Measurements from ENCODE around the gene GPHA2. TPM values are rescaled to one million over a fixed set of nuclear protein-coding genes. Genes with fewer than 3 reads are reported as not detected.

Gene GPHA2
- polyA plus RNA-seq, 1 experiment, result not detected

DNA sequence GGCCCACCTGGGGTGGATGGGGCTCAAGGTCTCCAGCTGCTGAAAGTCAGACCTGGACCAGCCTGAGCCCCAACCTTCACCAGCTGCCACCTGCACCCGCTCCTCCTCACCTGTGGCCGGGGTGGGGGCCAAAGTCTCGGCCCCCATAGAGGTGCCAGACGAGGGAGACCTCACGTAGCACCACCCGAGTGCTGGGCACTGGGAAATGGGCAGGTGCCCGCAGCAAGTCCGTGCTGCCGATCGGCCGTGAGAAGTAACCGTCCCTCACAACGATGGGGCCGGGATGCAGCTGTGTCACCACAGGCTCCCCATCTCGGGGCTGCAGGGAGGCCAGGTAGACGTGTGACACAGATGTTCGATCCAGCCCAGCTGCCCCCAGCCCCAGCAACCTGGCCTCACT, 34.9 kb downstream of the GPHA2 start:
- no peak for DNase-seq (ENCODE audit: low read depth, low spot score)
- CTCF ChIA-PET, result interaction anchor here (0.5 kb wide), 1 partner anchor 101 kb away, joined by 3 read pairs; no protein-coding TSS in a partner anchor
- TF ChIP-seq, protein P1, sequence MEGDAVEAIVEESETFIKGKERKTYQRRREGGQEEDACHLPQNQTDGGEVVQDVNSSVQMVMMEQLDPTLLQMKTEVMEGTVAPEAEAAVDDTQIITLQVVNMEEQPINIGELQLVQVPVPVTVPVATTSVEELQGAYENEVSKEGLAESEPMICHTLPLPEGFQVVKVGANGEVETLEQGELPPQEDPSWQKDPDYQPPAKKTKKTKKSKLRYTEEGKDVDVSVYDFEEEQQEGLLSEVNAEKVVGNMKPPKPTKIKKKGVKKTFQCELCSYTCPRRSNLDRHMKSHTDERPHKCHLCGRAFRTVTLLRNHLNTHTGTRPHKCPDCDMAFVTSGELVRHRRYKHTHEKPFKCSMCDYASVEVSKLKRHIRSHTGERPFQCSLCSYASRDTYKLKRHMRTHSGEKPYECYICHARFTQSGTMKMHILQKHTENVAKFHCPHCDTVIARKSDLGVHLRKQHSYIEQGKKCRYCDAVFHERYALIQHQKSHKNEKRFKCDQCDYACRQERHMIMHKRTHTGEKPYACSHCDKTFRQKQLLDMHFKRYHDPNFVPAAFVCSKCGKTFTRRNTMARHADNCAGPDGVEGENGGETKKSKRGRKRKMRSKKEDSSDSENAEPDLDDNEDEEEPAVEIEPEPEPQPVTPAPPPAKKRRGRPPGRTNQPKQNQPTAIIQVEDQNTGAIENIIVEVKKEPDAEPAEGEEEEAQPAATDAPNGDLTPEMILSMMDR (IDR thresholded peaks at IDR 0.05; ENCODE audit: low read depth, low read length), result no peak

DNA sequence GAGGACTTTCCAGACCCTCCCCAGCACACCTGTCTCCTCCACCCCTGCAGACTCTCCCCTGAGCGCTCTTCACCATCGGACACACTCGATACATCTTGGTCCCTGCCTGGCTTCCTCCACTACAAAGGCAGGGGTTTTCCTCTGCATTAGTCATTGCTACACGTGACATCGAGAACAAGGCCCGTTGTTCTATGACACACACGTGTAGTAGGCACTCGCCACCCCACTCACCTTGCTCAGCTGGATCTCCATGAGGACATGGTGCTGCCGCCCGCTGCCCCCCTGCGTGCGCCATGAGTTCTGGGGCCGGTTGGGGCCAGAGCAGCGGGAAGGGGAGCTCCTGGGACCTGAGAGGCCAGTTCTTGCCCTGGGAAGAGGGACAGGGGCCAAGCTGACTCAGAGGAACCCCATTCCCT, 35.4 kb downstream of the GPHA2 start:
- no peak overlapping the region for H3K27ac ChIP-seq (ENCODE audit: low read depth, low read length)
- ChIA-PET CTCF (interaction anchor here (0.5 to 0.6 kb wide), 2 partner anchors 12 to 101 kb away, joined by 3 to 6 read pairs; no protein-coding TSS in a partner anchor), POLR2A (no interaction called here)
- no peaks in the 10 kb centered on the region for H3K27me3 ChIP-seq (ENCODE audit: control insufficient read depth, insufficient read depth, low read length)
- DNase-seq (ENCODE audit: low read depth, low spot score), result no peak
- TF ChIP-seq, protein P1 (IDR thresholded peaks at IDR 0.05; ENCODE audit: low read depth, low read length), result no peak
- H3K4me3 ChIP-seq (ENCODE audit: low read depth, low read length), result no peak overlapping the region
- no peaks in the 10 kb centered on the region; the same call in 1 of the 2 replicates for H3K9me3 ChIP-seq (ENCODE audit: control insufficient read depth, insufficient read depth, low read length)

More for the DNA sequence above, 34.9 kb downstream of the GPHA2 start:
- H3K27ac ChIP-seq (ENCODE audit: low read depth, low read length), result no peak overlapping the region
- no peaks in the 10 kb centered on the region; the same call in 1 of the 2 replicates for H3K9me3 ChIP-seq (ENCODE audit: control insufficient read depth, insufficient read depth, low read length)
- no peaks in the 10 kb centered on the region for H3K27me3 ChIP-seq (ENCODE audit: control insufficient read depth, insufficient read depth, low read length)
- POLR2A ChIA-PET, result no interaction called here
- no peak overlapping the region for H3K4me3 ChIP-seq (ENCODE audit: low read depth, low read length)

GRCh38 chr11:64898541-64898940, 37.2 kb downstream of the GPHA2 start:
- no peak for DNase-seq (ENCODE audit: low read depth, low spot score)
- TF ChIP-seq, protein P1 (IDR thresholded peaks at IDR 0.05; ENCODE audit: low read depth, low read length), result no peak
- no peak overlapping the region for H3K4me3 ChIP-seq (ENCODE audit: low read depth, low read length)
- H3K27ac ChIP-seq (ENCODE audit: low read depth, low read length), result no peak overlapping the region
- no peaks in the 10 kb centered on the region; the same call in 1 of the 2 replicates for H3K9me3 ChIP-seq (ENCODE audit: control insufficient read depth, insufficient read depth, low read length)
- CTCF ChIA-PET, result no interaction called here
- POLR2A ChIA-PET, result interaction anchor here (0.6 kb wide), 1 partner anchor 55 kb away, joined by 4 read pairs; no protein-coding TSS in a partner anchor
- H3K27me3 ChIP-seq (ENCODE audit: control insufficient read depth, insufficient read depth, low read length), result no peaks in the 10 kb centered on the region

- POLR2A ChIA-PET, result interaction anchor here (0.6 kb wide), 1 partner anchor 56 kb away, joined by 4 read pairs; no protein-coding TSS in a partner anchor
- DNase-seq (ENCODE audit: low read depth, low spot score), result no peak
Observed at GRCh38 chr11:64898076-64898445, 37.6 kb downstream of the GPHA2 start.

More at GRCh38 chr11:64898076-64898445, 37.6 kb downstream of the GPHA2 start:
- no peak overlapping the region for H3K27ac ChIP-seq (ENCODE audit: low read depth, low read length)
- H3K27me3 ChIP-seq (ENCODE audit: control insufficient read depth, insufficient read depth, low read length), result no peaks in the 10 kb centered on the region
- TF ChIP-seq, protein P1 (IDR thresholded peaks at IDR 0.05; ENCODE audit: low read depth, low read length), result no peak
- no peak overlapping the region for H3K4me3 ChIP-seq (ENCODE audit: low read depth, low read length)
- CTCF ChIA-PET, result no interaction called here
- no peaks in the 10 kb centered on the region; the same call in 1 of the 2 replicates for H3K9me3 ChIP-seq (ENCODE audit: control insufficient read depth, insufficient read depth, low read length)

All from AG04450 (cell line).